CD4-positive, alpha-beta T cell treated with Interleukin-12 subunit alpha and Interleukin-12 subunit beta, for 1 hour (primary cell): ENCODE results near the gene KRT76.
"Not testable (repeated sequence)": the region's sequence is repeated elsewhere in the genome, so short reads cannot be mapped to it uniquely, and the experiment has no call there.

Experiments
- DNase-seq: peaks from one replicate; pipeline ENCODE4 v3.0.0-alpha.2; 2020

KRT76 gene

DNA sequence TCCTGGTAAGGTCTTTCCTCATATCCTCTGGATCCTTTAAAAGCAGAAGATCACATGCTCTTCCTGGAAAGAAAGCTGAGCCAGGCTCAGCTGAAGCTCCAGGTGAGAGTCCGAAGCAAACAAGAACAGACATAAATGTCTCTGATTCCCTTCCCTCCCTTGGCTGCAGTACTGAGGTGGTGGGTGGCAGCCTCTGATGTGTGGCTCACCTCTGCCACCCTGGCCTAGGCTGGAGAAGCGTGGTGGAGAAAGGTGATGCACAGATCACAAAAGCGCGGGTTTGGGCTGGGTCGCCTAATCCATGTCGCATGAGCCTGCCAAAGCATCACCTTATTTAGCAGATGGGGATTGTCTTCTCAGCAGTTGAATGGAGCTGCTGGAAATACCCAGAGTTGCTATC lies 2.8 kb upstream of the KRT76 start:
- no peak for DNase-seq

DNA sequence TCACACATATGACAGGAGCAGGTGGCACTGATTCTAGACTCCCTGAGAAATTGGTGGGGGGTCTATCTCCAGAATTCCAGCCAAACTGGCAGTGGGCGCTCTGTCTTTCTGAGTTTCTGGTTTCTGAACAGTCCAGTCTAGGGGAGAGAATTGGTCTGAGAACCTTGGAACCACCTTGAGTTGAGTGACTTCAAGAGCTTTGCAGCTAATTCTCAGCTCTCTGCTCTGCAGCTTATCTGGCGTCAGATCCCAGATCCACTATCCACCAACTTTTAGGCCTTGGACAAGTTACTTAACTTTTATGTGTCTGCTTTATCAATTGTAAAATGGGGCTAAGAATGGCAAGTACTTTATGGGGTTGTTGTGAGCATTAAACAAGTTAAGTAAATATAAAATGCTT lies 1.7 kb upstream of the KRT76 start:
- DNase-seq = no peak

DNA sequence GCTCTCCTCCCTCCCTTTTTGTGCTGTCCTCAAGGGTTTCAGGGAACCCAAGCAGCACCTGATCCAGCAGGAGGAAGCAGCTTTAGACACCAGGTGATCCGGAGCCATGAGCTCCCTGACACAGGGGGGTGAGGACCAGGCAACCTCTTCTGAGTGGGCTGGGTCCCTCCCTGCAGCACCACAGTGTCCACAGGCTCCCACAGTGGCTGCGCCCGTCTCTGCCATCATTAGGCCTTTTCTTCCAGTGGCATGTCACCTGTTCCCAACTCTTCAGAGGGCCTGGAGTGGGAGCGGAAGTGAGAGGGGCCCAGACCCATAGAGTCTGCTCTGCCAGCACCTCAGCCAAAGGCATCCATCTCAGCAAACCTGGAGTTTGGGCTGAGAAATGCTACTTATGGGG lies 421 bp upstream of the KRT76 start:
- DNase-seq = no peak

DNA sequence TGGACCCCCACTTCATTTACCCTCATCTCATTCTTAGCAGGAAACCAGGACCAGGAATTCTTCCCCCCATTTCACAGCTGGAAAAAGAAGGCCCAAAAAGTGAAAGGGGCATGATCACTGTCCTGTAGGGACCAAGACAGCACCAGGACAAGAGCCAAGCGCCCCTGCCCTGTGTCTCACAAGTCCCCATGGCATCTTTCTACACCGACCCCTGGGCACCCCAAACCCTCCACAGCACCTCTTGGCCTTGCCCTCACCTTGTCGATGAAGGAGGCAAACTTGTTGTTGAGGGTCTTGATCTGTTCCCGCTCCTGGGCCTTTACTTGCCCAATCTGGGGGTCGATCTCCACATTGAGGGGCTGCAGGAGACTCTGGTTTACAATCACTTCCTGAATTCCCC lies 710 bp downstream of the KRT76 start:
- DNase-seq = no peak

DNA sequence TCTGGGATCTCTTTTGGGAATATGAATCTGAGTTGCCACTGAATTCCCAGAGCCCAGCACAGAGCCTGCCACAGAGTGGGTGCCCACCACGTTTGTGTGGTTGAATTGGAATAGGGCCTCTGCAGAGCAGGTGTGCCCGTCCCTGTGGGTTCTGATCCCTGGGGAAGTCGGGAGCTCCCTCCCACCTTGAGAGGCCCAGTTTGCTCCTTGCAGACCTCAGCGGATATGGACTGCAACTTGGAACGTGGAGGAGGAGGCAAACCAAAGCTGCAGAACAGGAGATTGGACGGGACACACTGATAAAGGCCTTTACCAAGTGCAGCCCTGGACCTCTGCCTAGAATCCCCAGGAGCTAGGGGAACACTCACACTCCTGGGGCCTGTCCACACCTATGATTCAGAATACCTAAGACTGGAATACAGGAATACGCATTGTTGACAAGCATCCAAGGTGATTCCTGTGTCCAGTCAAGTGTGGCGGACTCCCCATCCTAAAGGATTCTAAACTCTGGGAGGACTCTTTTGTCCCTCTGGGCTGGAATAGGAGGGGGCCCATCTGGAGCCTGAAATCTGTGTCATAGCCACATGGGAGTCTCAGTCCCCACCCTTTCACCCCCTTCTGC lies 2.4 kb downstream of the KRT76 start:
- no peak for DNase-seq

DNA sequence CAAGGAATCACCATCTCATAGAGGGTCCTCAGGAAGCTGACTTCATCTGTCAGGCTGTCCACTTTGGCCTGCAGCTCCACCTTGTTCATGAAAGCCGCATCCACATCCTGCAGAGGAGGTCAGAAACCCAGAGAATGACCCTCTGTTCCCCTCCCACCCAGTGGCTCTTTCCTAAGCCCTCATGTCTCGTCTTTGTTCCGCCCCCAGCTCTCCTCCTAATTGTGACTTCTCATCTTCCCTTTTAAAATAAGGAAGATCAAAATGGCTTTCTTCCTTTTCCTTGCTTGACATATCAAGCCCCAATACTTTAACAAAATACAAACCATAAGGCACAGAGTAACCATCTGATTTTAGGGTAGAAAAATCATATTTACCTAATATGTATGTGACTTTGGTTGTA lies 4.4 kb downstream of the KRT76 start:
- DNase-seq = no peak

DNA sequence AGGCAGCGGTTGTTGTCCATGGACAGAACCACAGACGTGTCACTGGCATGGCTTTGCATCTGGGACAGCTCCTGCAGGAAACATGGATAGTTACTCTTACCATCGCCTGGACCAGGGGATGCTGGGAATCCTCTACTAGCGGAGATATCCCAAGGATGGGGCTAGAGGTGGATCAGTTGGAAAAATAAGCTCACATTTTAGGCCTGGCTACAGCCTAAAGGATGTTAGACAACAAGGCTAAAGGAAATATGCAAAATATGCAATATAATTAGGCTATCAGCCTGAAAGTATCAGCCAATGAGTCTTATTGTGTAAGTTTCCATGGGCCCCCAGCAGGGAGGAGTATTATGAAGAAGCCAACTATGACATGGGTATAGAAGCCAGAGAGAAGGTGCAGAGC lies 5.0 kb downstream of the KRT76 start:
- no peak for DNase-seq

DNA sequence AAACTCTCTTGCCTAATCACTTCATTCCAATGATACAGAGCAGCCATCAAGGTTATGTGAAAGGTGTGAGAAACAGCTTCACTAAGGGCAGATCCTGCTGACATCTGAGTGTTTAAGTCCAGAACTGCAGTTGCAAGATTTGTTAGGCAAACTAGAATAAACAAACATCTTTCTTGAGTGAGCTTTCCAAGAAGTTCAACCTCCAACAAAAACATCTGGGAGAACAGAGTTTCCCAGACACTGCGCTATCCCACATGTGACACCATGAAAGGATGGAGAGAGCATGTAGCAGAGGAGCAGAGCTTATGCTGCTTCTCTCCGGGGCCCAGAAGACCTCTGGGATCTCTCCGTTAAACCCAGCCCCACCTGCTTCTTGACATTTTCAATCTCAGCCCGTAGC lies 5.6 kb downstream of the KRT76 start:
- no peak for DNase-seq

DNA sequence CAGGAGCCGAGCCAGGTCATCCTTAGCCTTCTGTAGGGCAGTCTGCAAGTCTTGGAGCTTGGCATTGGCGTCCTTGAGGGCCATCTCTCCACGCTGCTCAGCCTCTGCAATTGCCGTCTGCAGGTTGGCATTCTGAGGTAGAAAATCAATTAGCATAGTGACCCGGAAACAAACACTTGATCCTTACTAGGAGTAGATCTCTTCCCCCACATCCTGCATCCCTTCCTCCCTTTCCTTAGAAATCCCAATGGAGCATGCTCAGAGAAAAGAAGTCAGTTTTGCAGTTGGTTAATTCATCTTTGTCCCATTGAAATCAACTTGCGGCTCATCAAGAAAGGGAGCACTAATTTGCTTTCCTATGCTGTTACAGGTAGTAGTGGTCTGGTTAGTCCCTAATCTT lies 6.1 kb downstream of the KRT76 start:
- DNase-seq = no peak

DNA sequence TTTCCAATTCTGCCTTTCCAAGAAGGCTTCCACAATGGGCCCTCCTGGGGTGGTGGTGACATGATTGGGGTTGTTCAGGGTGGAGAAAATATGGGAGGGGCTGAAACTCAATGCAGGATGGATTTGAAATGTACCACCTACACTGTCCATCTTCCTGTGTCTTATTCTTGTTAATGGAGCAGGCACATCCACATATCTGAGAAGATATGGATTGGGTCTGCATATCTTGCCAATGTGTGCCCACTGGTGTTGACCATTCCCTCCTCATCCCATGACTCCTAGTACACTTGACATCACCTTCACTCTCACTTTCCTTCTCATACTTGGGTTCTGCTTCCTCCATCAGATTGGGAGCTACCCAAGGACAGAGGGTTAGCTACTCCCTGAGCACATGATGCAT lies 7.2 kb downstream of the KRT76 start:
- DNase-seq = no peak

DNA sequence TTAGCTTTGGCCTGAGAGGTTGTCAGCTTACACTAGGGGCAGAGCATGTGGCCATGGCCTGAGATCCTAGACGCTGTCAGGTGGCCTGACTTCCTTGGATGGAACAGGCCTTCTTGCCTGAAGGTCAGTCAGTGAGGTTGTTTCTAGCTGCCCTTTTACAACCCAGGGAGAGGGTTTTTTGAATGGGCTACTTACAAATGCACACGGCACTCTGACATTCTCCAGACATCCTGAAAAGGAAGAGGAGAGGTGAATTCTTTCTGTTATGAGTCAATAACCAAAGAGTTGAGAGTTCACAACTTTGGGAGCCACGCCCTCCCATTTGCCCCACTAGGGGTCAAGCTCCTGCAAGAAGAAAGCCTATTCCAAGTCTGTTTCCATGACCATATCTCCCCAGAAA lies 7.8 kb downstream of the KRT76 start:
- DNase-seq = no peak

DNA sequence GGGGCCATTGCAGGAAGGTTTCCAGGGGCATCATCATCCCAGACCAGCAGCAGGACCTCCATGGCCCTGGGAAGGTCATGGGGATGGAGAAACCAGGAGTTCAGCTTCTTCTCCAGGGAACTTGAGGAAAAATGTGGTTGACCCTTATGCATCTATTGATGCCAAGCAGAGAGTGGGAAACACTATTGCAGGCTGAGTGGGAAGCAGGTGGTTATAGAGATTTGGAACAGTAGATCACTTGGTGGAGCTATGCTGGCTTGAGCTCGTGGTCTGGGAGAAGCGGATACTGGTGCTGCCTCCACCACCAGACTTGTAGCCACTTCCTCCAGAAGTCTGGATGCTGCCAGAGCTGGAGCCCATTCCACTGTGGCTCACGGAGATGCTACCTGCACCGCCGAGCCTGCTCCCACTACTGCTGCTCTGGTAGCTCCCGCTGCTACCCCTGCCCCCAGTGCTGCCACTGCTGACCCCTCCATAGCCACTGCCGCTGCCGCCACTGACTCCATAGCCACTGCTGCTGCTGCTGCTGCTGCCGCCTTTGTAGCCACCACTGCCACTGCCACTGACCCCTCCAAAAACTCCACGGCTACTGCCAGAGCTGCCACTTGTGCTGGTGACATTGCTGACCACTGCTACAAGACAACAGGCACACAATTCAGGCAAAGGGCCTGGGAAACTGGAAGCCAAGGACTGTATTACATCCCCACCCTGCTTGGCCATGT lies 8.5 kb downstream of the KRT76 start:
- DNase-seq = no peak

DNA sequence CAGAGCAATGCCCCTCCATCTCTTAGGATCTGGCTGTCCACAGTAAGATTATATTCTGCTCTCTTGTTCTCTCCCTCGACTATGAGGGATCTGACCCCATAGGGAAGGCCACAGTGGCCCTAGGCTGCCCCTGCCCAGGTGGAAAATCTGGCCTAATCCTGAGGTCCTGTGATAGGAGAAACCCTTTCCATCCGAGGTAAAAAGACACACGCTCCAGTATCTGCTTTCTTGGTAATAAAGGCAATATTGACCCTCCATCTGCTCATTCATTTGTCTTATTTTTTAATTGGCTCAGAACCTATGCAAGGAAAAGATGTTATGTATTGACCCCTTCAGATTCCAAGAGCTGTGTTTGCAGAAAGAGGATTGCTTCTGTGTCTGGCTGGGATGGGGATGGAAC lies 9.7 kb downstream of the KRT76 start:
- no peak for DNase-seq

DNA sequence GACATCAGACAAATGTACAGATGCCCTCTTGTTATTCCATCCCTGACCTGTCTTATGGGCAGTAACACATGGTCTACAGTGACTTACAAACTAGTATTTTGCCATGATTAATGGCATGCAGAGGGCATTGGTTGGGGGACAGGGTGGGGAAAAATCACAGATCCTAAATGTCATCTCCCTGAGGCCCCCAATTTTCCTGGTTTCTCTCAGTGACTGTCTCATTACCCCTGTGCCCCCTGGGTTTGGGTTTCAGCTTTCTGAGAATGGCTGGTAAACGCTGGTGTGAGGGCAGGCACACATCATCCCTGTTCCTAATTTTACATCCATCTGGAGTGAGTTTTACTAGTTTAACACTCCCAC lies 10.1 kb downstream of the KRT76 start:
- no peak for DNase-seq

DNA sequence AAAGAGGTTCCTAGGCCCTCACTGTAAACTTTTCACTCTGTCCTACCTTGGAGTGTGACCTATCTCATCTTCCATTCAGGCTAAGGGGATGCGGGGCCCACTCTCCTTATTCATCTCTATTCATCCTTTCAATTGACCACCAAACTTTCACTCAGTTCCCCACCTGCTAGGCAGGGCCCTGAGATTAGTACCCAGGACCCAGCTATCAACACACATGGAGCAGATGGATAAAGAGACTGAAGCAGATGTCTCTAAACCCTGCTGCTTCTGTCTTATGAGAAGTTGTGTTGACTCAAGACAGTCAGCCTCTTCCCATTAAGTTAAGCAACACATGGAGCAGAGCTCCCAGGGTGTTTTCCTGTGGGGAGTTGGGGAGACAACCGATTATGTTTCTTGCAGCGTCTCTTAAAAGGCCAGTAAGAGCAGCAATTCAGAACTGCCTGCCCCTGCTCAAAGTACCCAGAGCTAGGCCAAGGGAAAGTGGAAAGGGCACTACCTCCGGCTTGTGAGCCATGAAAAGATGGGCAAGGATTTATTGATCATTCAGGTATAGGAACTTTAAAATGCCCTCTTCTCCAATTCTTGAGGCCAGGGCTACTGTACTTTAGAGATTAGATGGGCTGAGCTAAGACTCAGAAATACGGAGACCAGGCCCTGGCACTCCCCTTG lies 10.7 kb downstream of the KRT76 start:
- DNase-seq = no peak

DNA sequence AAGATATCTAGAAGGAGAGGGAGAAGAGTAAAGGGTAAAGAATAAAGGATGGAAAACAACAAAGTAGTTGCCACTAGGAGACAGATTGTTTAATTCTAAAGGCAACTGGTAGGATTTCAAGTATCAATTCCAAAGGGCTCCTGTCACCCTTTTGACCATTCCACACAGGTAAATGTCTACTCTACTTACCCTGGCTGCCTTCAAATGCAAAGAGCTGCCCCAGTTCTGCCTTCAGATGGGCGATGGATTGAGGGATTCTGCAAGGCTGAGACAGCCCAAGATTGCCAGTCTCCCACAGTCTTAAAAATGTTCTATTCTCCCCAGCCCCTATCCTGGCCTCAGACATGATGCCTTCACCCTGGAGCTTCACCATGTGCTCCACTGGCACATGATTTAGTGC lies 11.4 kb downstream of the KRT76 start:
- no peak for DNase-seq

DNA sequence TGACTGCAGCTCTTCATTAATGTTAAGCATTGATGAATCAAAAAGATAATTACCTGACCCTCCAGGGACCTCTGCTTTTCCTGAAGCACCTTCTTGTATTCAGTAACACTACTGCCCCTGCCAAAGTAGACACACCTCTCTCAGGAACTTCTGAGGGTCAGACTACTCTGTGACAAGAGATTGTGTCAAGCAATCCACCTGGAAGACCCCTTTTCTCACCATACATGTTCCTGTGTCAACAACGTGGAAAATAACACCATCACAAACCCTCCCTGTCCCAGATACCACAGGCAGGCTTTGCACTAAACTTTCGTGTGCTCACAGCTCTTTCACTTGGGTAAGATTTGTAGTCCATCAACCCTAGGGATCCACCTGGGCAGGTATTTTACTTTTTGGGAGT lies 13.2 kb downstream of the KRT76 start:
- no peak for DNase-seq

DNA sequence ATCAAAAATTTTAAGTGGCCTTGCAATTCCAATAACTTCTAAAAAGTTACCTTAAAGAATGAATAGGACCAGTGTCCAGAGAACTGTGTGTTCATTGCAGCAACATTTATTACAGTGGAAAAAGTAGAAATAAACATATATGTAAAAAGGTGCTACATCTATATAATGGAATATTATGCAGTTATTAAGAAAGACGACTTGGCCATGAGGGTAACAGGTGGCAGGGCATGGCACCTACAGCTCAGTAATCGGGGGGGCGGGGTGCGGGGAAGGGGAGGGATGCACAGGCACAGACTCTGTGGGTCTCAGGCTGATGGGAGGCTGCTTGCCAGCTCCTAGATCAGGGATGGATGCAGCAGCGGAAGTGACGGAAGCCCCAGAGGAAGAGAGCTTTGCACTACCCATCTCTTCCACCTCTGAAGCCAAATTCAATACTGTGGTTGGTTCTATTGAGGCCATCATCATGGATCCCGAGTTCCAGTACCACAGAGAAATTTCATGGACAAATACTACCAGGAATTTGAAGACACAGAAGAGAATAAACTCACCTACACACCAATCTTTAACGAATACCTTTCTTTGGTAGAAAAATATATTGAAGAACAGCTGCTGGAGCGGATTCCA lies 14.0 kb downstream of the KRT76 start:
- DNase-seq = no peak

DNA sequence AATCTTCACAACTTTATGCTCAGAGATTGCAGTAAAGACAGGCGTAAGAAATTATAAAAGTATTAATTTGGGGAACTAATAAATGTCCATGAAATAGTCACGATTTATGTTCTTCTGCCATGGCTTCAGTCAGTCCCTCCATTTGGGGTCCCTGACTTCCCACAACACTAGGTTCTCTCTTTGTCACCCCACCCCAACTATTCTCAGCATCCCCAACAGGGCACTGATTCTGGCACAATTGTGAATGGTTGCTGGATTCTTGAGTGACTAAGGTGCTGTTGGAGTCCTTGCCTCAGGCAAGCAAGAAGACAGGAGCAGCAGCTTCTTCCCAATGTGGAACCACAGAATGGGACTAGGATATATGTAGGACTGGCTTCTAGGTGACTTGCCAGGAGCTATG lies 15.3 kb downstream of the KRT76 start:
- DNase-seq = no peak

DNA sequence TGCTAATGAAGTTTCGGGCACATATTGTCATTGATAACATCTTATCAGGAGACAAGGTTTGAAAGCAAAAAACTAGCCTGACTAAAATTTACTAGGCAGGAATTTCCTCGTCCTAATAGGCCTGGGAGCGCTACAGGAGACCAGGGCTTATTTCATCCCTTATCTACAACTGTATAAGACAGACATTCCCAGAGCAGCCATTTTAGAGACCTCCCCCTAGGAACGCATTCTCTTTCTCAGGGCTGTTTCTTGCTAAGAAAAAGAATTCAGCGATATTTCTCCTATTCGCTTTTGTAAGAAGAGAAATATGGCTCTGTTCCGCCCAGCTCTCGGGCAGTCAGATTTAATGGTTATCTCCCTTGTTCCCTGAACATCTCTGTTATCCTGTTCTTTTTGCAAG lies 15.9 kb downstream of the KRT76 start:
- DNase-seq = not testable (repeated sequence)

DNA sequence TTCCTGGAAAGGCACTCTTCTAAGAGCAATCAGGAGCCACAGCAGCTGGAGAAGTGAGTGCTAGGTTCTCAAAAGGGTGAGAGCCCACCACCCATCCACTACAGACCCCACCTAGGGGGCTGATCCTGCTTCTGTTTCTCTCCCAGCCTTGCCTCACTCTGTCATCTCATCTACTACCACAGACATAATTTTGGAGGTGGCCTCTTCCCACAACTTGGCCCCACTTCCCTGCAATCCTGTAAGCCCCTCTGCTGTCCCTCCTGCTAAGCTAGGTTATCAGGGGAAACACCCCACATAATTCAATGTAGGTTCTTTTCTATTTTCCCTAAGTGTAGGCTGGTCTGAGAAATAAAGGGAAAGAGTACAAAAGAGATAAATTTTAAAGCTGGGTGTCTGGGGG lies 16.5 kb downstream of the KRT76 start:
- no peak for DNase-seq

DNA sequence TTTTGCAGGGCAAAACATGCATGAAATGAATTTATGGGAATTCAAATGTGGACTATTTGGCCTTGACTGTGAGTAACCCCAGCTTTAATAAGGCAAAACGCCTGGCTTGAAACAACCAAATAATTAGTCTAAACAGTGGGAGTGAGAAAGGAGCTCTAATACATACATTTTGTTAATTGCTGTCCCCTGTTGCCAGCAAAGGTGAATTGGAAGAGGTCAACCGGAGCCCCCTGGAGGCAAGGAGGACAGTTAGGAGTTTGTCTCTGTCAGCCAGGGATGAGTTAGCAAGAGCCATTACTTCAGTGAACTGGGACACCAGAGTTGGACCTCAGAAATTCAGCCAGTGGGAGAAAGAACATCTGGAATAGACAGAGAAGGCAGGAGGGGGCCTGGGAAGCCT lies 17.4 kb downstream of the KRT76 start:
- no peak for DNase-seq

DNA sequence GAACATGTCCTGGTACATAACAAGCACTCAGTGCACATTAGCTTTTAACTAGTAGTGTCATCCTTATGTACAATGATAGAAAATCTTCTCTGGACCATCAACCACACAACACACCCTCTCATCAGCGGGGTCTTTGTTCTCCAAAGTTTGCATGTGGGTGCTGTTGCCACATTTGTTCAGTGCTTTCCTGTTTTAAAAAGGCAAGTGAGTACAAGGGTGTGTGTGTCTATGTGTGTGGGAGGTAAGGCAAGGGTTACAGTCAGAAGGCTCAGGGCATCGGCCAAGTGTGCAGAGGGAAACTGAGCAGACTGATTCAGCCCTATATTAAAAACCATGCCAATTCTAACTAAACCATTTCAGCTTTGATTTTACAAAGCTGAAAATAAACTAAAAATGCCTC lies 17.9 kb downstream of the KRT76 start:
- DNase-seq = no peak

DNA sequence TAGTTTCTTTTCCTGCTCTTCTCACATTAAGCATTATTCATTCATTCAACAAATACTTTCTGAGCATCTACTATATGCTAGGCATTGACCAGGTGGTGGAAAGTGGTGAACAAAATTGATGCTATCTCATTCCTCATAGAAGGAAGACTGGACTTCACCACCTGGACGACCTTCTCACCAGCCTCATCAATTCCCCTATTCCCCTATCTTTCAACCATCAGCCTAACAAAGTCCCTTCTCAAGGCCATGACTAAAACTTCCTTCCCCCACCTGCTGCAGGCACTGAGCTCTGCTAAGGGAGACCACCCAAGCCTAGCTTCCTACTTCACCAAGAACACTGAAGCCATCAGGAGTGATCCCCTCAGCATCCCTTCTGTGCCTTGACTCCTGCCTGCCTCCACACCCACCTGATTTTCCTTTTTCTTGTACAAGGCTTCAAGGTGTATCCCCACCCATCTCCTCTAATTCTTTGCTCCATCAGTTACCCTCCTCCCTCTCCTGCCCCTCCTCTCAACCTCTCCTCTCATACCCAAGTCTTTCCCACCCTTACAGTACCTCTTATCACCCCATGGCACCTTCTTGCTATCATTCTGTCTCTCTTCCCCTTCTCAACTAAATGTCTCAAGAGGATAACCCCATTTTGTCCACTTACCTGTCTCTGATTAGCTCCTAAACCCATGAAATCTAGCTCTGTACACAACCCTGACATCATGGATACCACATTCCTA lies 19.5 kb downstream of the KRT76 start:
- DNase-seq = no peak
